Ishikawa (cell line): Measurements from ENCODE around the gene CDCA3.

ENCODE experiments used
- EP300 ChIP-seq: IDR thresholded peaks from 2 replicates; pipeline ENCODE4 v1.6.1; 2012; ENCODE audit warnings: borderline replicate concordance
- TAF1 ChIP-seq: IDR thresholded peaks from 2 replicates; pipeline ENCODE4 v1.6.1; 2012; ENCODE audit warnings: low read depth, mild to moderate bottlenecking
- TCF12 ChIP-seq: IDR thresholded peaks from 2 replicates; pipeline ENCODE4 v1.6.1; 2012; ENCODE audit warnings: low read depth
- ZBTB7A ChIP-seq: IDR thresholded peaks from 2 replicates; pipeline ENCODE4 v1.6.1; 2012; ENCODE audit warnings: low read depth
- TF ChIP-seq, protein P1 (sequence below): IDR thresholded peaks from 2 replicates; pipeline ENCODE4 v1.6.1; 2012

DNA sequence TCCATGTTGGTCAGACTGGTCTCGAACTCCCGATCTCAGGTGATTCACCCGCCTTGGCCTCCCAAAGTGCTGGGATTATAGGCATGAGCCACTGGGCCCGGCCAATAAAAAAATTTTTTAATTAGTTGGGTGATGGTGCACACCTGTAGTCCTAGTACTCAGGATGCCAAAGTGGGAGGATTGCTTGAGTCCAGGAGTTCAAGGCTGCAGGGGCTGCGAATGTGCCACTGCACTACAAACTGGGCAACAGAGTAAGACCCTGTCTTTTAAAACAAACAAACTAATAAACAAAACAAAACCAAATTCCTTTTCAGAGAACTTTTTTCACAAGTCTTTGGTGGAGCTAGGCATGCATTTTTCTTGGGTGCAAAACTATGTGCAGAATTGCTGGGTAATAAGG lies 32.2 kb upstream of the CDCA3 start:
- TF ChIP-seq EP300 (no peak), TAF1 (no peak), ZBTB7A (no peak), TCF12 (no peak)
- TF ChIP-seq, protein P1, sequence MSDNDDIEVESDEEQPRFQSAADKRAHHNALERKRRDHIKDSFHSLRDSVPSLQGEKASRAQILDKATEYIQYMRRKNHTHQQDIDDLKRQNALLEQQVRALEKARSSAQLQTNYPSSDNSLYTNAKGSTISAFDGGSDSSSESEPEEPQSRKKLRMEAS, result no peak
